Measurements from ENCODE around the gene PIK3R2.

The PIK3R2 gene

GRCh38 chr19:18174983-18175382, 22.0 kb downstream of the PIK3R2 start:
- no peak for DNase-seq

- DNase-seq, result no peak
Observed at GRCh38 chr19:18176367-18177310, 23.7 kb downstream of the PIK3R2 start.

- no peak for DNase-seq
Observed at GRCh38 chr19:18179957-18180356, 27.0 kb downstream of the PIK3R2 start.

GRCh38 chr19:18183529-18183928, 30.6 kb downstream of the PIK3R2 start:
- no peak for DNase-seq

GRCh38 chr19:18185538-18185937, 32.6 kb downstream of the PIK3R2 start:
- DNase-seq, result no peak

GRCh38 chr19:18190278-18190677, 37.3 kb downstream of the PIK3R2 start:
- no peak for DNase-seq

GRCh38 chr19:18191640-18192062, 38.7 kb downstream of the PIK3R2 start:
- no peak for DNase-seq

GRCh38 chr19:18192673-18193387, 39.9 kb downstream of the PIK3R2 start, which contains the start of gene MPV17L2:
Gene MPV17L2 (plus strand): TSS chr19:18193218. CDS start chr19:18193282, 64 bp downstream.
- peak; percentile 100 for DNase-seq

- no peak for DNase-seq
Observed at GRCh38 chr19:18193388-18194180, 40.6 kb downstream of the PIK3R2 start.

- DNase-seq, result no peak
Observed at GRCh38 chr19:18194181-18194530, 41.2 kb downstream of the PIK3R2 start.

- DNase-seq, result no peak
Observed at GRCh38 chr19:18194554-18195238, 41.7 kb downstream of the PIK3R2 start.

- DNase-seq, result no peak
Observed at GRCh38 chr19:18196511-18196845, 43.5 kb downstream of the PIK3R2 start.

- DNase-seq, result no peak
Observed at GRCh38 chr19:18197306-18197705, 44.3 kb downstream of the PIK3R2 start.

GRCh38 chr19:18197941-18198340, 45.0 kb downstream of the PIK3R2 start:
- DNase-seq, result no peak

- no peak for DNase-seq
Observed at GRCh38 chr19:18198374-18198773, 45.4 kb downstream of the PIK3R2 start.

- DNase-seq, result no peak
Observed at GRCh38 chr19:18202397-18202777, 49.4 kb downstream of the PIK3R2 start.

- peak; percentile 44 for DNase-seq
Observed at GRCh38 chr19:18202778-18203407, 49.9 kb downstream of the PIK3R2 start.

- DNase-seq, result peak; percentile 61
Observed at GRCh38 chr19:18203408-18203862, 50.5 kb downstream of the PIK3R2 start.

- DNase-seq, result peak; percentile 100
Observed at GRCh38 chr19:18203863-18204393, 51.0 kb downstream of the PIK3R2 start, which contains the start of gene RAB3A. Gene RAB3A (minus strand): TSS chr19:18204042. CDS start chr19:18202740, 1,302 bp downstream.

GRCh38 chr19:18204394-18205199, 51.6 kb downstream of the PIK3R2 start:
- DNase-seq, result peak; percentile 89
